ENCODE data around the gene ODAPH. TPM values are rescaled to one million over a fixed set of nuclear protein-coding genes. Genes with fewer than 3 reads are reported as not detected.

ODAPH gene
- polyA plus RNA-seq, 1 of the 3 experiments (the other 2 are of a cell fraction): 0.03 TPM

- POLR2A ChIA-PET: interaction anchor here (2.6 kb wide), 1 partner anchor 12 kb away, joined by 6 read pairs; the partner anchor contains the start of genes RCHY1 and THAP6
- H3F3A ChIP-seq (replicated peaks; ENCODE audit: insufficient read depth): no peaks in the 10 kb centered on the region
- H3K27me3 ChIP-seq (ENCODE audit: insufficient read depth): no peaks in the 10 kb centered on the region
- 93% methylated on average over 1 of the region's 1 CpG for WGBS (ENCODE audit: low lambda C conversion rate)
- H3K9ac ChIP-seq: no peak overlapping the region
- H2AFZ ChIP-seq (ENCODE audit: low read depth): no peak overlapping the region
- TF ChIP-seq EZH2phosphoT487 (IDR thresholded peaks at IDR 0.05; ENCODE audit: borderline replicate concordance, low read depth) (no peak), IRF3 (IDR thresholded peaks at IDR 0.05; ENCODE audit: low read depth, low read length) (no peak)
- no peaks in the 10 kb centered on the region for H4K20me1 ChIP-seq (ENCODE audit: insufficient read depth)
- no peak for DNase-seq
- H3K36me3 ChIP-seq (replicated peaks in 1 of 2; ENCODE audit: control insufficient read depth in 1 of 2, insufficient read depth in 2 of 2, low read length in 1 of 2): peaks cover 50 to 72% of the 10 kb centered on the region in 2 experiments
- no peaks in the 10 kb centered on the region for H3K9me2 ChIP-seq
- no peak overlapping the region for H3K4me3 ChIP-seq (ENCODE audit: low read depth in 2 of 2, low read length in 1 of 2)
- H3K4me2 ChIP-seq: no peak overlapping the region
- no peaks in the 10 kb centered on the region for H3K9me3 ChIP-seq
- CTCF ChIA-PET: interaction anchor here (1.4 kb wide), 1 partner anchor 322 kb away, joined by 3 read pairs; no protein-coding TSS in a partner anchor
- no peaks in the 10 kb centered on the region for H3K4me1 ChIP-seq (ENCODE audit: control insufficient read depth in 1 of 2, insufficient read depth in 2 of 2, low read depth in 1 of 2, low read length in 1 of 2)
- peaks cover 6% of the 10 kb centered on the region; the same call in 1 of the 2 replicates for H3K79me2 ChIP-seq (ENCODE audit: insufficient read depth)
- H3K27ac ChIP-seq (ENCODE audit: low read depth in 2 of 2, low read length in 1 of 2): no peak overlapping the region
Measured at GRCh38 chr4:75525910-75526309, 30.0 kb upstream of the ODAPH start.

GRCh38 chr4:75527482-75527881 lies 28.4 kb upstream of the ODAPH start:
- no peaks in the 10 kb centered on the region for H4K20me1 ChIP-seq (ENCODE audit: insufficient read depth)
- ChIA-PET CTCF (interaction anchor here (1.2 to 1.4 kb wide), 2 partner anchors 12 to 320 kb away, joined by 3 to 4 read pairs; partner anchors contain the start of gene THAP6), POLR2A (no interaction called here)

More at GRCh38 chr4:75527482-75527881, 28.4 kb upstream of the ODAPH start:
- Histone ChIP-seq H3K9me2 (no peaks in the 10 kb centered on the region), H3K27ac (ENCODE audit: low read depth in 2 of 2, low read length in 1 of 2) (no peak overlapping the region), H3K27me3 (ENCODE audit: insufficient read depth) (no peaks in the 10 kb centered on the region), H3F3A (replicated peaks; ENCODE audit: insufficient read depth) (no peaks in the 10 kb centered on the region), H3K4me3 (ENCODE audit: low read depth in 2 of 2, low read length in 1 of 2) (no peak overlapping the region), H3K4me2 (no peak overlapping the region), H3K4me1 (ENCODE audit: control insufficient read depth in 1 of 2, insufficient read depth in 2 of 2, low read depth in 1 of 2, low read length in 1 of 2) (no peaks in the 10 kb centered on the region), H3K9me3 (no peaks in the 10 kb centered on the region), H3K79me2 (ENCODE audit: insufficient read depth) (no peaks in the 10 kb centered on the region), H3K9ac (no peak overlapping the region), H3K36me3 (replicated peaks in 1 of 2; ENCODE audit: control insufficient read depth in 1 of 2, insufficient read depth in 2 of 2, low read length in 1 of 2) (peaks cover 57 to 69% of the 10 kb centered on the region in 2 experiments), H2AFZ (ENCODE audit: low read depth) (no peak overlapping the region)
- no peak for DNase-seq
- TF ChIP-seq NFIC (IDR thresholded peaks at IDR 0.05; ENCODE audit: borderline replicate concordance): no peak
- TF ChIP-seq TCF12 (IDR thresholded peaks at IDR 0.05): no peak
- no peak for TF ChIP-seq ELF1 (IDR thresholded peaks at IDR 0.05)
- TF ChIP-seq TEAD4 (IDR thresholded peaks at IDR 0.05; ENCODE audit: borderline replicate concordance, insufficient read depth): no peak
- no peak for TF ChIP-seq CHD2 (IDR thresholded peaks at IDR 0.05; ENCODE audit: low read length, partially characterized antibody)
- no peak for TF ChIP-seq SIN3A (IDR thresholded peaks at IDR 0.05; ENCODE audit: borderline replicate concordance, low read depth, low read length)
- TF ChIP-seq PBX3 (IDR thresholded peaks at IDR 0.05): no peak
- no peak for TF ChIP-seq GABPA (IDR thresholded peaks at IDR 0.05; ENCODE audit: low read depth)
- no peak for TF ChIP-seq USF2 (IDR thresholded peaks at IDR 0.05; ENCODE audit: borderline replicate concordance, low read depth, low read length)
- no peak for TF ChIP-seq USF1 (IDR thresholded peaks at IDR 0.05; ENCODE audit: borderline replicate concordance, low read depth)
- TF ChIP-seq REST (IDR thresholded peaks at IDR 0.05; ENCODE audit: low read depth, low read length): no peak
- TF ChIP-seq YY1 (IDR thresholded peaks at IDR 0.05; ENCODE audit: low read depth): no peak
- no peak for TF ChIP-seq JUND (IDR thresholded peaks at IDR 0.05)
- no peak for TF ChIP-seq FOSL2 (IDR thresholded peaks at IDR 0.05; ENCODE audit: borderline replicate concordance, low read depth)
